Ramos (cell line): ENCODE measurements around the gene KBTBD13.

Experiments
- in situ Hi-C: fragments of 300-500 bp; cut with MboI; formaldehyde crosslinking; loops from one replicate; pipeline ENCODE4 v1.14.3; 2022; ENCODE audit warnings: low sequenced_read_pairs; ENCODE audit not compliant: unreplicated experiment

KBTBD13 gene

DNA sequence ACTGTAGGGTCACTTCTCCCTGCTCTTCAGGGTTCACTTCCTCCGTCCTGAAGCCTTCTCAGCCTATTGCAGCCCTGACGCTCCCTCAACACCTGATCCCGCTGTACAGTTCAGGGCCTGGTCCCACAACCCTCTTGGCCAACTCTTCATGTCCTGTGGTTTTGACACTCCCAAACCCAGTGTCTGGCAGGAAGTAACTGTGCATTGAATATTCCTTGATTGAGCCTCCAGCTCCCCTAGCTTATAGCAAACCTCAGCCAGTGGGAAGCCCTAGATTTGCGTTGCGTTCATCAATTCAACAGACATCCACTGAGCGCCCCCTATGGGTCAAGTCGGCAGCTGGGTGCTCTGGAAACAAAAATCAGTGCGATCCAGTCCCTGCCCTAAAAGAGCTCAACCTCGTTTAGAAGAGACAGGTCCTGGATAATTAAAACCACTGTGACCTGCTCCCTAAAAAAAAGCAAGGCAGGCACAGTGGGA, 24.9 kb downstream of the KBTBD13 start:
- in situ Hi-C loops, result no loop called here

DNA sequence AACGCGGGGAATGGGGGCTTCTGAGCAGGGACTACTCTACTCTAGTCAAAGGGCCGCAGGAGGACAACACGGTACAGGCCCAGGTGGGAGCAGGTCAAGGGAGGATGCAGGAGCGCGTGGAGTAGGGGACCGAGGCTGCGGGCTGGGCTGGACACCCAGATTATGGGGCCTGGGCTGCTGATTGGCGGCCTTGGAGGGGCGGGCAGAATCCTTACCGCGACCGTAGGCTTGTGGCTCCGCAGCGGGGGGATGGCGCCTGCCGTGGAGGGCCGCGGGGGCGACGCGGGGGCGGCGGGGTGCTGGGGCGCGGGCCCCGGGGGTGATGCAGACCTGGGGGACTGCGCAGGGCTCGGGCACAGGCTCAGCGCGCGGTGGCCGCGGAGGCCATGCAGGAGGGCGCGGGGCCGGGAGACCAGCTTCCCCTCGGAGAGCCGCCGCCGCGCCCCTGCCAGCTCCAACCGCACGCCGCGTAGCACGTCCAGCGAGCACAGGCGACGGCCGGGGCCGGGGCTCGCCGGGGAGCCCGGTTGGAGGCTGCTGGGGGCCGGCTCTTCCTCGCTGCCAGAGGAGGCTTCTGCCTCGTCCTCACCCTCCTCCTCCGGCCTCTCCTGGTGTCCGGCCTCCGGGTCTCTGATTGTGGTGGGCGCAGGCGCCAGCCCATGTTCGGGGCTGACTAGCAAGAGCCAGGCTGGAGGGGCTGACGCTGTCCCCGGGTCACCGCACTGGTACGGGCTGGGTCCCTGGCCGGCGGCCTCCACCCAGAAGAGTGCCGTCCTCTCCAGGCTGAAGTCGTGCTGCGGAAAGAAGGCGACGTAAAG, 25.6 kb downstream of the KBTBD13 start:
- in situ Hi-C loops, result no loop called here

DNA sequence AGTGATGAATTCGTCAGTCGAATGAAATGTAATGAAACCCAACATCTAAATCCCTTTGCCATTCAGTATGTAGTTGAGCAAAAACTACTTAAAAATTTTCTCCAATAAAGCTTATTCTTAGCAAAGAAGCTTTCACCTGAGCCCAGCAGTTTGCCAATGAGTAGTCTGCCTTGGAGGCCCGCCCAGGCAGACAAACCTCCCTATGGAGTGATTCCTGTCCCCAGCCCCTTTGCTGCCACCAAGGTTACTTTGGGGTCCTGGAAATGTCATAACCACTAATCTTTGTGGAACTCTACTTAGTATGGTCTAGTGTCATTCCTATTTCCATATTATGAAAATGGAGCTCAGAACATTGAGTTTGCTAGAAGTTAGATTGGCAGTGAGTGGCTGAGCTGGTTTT, 26.4 kb downstream of the KBTBD13 start:
- in situ Hi-C loops, result no loop called here

DNA sequence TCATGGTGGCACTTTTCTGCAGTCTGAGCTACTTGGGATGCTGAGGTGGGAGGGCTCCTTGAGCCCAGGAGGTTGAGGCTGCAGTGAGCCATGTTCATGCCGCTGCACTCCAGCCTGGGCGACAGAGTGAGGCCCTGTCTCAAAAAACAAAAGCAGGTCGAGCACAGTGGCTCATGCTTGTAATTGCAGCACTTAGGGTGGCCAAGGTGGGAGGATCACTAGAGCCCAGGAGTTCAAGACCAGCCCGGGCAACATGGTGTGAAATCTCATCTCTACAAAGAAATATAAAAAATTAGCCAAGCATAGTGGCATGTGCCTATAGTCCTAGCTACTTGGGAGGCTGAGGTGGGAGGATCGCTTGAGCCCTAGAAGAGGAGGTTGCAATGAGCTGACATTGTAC, 28.5 kb downstream of the KBTBD13 start:
- in situ Hi-C loops, result no loop called here

DNA sequence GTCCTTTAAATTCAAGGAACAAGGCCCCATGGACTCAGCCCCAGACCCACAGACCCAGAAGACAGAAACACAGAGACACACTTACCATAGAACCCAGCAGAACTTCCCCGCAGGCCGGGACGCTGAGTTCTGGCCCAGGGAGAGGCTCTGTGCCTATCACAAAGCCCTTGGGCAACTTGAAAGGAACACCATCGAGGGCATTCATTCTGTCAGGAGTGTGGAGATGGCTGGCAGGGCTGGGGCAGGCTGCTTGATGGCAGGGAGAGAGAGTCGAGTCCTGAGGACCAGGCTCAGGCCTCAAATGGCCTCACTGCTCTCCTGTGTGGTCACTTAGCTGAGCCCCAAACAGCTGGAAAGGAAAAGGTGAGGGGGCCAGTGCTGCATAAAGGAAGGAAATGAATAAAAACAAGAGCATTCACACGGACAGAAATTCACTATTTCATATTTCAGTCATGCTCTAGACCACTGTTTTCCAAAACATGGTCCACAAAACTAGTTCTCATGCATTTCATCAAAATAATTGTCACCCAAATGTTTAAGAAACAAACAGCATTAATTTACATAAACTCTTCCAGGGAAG, 29.6 kb downstream of the KBTBD13 start:
- in situ Hi-C loops, result no loop called here

DNA sequence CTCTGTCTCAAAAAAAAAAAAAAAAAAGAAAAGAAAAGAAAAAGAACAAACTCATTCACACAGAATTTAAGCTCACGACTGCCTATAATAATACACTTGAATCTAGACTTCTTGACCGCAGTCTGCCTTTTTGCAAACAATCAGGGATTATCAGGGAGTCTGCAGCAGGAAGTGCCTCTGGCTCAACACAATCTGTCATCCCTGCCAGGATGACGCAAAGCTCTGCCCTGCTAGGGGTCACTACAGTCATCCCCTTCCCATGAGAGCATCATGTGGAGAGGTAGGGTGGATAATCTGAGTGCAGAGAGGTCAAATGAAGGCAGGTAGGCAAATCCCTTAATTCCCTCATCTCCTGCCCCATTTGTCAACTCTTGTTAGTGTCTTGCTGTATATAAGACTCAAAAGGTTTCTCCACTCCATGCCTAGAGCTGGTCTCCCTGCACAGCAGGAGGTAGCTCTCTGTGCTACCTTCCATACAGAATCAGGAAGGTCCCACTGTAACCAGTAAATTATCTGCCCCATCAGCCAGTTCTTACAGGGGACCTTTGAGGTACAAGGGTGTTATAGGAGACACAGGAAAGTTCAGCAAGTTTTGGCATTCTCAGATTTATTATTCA, 34.2 kb downstream of the KBTBD13 start:
- in situ Hi-C loops, result no loop called here

DNA sequence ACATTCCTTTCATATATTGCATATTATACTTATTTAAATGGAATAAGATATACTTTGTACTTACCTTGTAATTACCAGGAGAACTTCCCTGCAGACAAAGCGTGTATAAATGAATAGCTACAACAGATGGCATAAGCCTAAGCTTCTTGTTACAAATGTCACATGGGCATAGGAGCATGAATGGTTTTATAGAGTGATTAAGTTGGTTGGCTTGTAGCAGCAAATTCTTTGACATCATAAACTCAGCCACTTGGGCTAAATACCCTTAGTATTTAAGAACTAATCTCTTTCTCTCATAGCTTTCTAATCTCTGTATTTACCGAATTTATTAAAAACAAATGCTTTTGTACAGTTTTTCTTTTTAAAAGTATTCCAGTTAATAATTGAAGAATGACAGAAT, 38.5 kb downstream of the KBTBD13 start, which contains the start of gene UBAP1L:
Gene UBAP1L, minus strand, starts transcription at position 115 of the 400 bp plus-strand sequence. CDS start 8,985 bp downstream, outside the sequence.
- in situ Hi-C loops, result no loop called here

DNA sequence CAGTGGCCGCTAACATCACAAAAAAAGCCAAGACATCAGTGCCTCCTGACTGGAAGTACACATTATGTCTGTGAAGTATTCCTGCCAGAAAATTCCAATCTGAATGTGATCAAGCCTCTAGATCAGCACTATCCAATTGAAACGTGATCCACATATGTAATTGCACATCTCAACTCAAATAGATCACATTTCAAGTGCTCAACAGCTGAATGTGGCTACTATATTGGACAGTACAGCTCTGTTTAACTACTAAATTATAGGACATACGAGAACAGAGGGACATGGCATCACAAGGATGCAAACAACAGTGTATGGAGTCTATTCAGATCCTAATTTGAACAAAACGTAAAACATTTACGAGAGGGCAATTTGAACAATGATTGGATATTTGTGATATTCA, 39.0 kb downstream of the KBTBD13 start:
- in situ Hi-C loops, result no loop called here
